GM18909 (cell line): ENCODE measurements around the gene TNNI2.
"Not testable (repeated sequence)": the region's sequence is repeated elsewhere in the genome, so short reads cannot be mapped to it uniquely, and the experiment has no call there.

ENCODE experiments used
- ATAC-seq: cut with Tn5 transposase; IDR thresholded peaks from one replicate; pipeline ENCODE4 v1.9.1; 2021; ENCODE audit warnings: mild to moderate bottlenecking; ENCODE audit not compliant: unreplicated experiment, poor library complexity

The TNNI2 gene

DNA sequence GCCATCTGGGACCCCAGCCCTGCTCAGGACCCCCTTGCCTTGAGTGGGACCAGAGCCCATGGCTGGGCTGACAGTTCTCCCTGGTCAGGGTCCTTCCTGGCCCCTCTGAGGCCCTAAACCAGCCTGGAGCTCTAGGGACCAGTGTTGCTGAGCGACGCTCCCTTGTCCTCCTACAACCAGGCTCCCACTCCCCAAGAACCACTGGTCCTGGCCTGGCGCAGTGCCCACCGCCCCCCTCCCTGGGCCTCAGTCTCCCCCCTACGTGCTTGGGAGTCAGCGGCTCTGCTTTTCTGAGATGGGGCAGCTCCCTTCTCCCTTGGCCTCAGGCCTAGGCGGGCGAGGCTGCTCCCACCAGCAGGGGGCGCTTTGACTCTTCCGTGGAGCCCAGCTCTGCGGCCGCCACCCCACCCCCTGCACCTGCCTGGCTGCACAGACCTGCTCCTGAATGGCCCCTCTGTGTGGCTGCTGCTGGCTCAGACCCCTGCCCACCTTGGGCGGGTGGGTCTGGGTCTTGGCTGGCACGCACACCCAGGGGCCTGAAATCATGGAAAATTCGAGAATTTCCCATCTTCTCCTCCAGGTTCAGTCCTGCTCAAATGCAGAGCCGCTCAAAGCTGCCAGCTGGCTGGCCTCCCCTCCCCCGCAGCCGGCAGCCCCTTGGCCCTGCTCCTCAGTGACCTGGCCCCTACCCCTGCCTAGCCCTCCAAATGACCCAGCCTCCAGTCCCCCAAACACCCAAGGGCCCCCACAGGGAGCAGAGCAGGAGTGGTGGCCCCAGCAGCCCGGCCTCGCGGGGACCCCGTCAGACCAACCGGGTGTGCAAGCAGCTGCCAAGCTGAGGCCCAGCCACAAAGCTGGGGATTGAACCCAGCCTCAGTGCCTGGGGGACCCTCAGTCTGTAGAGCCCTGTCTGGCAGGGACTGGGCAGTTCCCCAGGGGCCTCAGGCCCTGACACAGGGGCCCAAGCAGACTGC lies 43.8 kb downstream of the TNNI2 start:
- peak; percentile 58 for ATAC-seq

DNA sequence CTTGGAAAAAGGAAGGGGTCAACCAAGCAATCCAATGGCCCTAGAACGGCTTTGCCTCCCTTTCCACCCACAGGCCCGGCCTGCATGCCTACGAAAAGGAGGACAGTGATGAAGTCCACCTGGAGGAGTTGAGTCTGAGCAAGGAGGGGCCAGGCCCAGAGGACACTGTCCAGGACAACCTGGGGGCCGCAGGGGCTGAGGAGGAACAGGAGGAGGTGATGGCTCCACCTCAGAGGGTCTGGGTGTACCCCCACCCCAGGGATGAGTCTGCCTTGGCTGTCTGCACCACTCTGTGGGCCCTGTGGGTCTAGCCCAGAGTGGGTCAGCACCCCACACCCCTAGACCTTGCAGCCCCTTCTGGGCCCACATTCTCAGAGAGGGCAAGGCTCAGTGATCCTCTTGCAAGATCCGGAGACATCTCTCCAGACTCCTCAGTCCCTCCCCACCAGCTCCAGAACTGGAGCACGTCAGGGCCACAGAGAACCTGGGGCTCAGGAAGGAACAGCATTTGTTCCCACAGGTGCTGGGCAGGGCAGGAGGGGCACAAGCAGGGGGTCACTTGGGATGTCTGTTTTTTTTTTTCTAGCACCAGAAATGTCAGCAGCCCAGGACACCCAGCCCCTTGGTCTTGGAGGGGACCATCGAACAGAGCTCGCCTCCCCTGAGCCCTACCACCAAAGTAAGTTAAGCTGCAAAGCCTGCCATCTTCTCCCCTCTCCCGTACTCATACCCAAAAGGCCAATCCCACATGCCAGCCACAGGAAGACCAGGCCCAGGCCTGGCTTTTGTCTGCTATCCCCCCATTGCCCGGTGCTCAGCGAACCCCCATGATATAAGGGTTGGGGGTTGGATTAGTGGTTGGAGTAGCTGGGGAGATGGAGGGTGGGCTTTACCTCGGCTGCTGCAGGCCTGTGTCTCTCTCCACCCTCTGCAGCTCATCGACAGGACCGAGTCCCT lies 44.8 kb downstream of the TNNI2 start:
- no peak for ATAC-seq

GRCh38 chr11:1884303-1884700 lies 45.5 kb downstream of the TNNI2 start:
- no peak for ATAC-seq

DNA sequence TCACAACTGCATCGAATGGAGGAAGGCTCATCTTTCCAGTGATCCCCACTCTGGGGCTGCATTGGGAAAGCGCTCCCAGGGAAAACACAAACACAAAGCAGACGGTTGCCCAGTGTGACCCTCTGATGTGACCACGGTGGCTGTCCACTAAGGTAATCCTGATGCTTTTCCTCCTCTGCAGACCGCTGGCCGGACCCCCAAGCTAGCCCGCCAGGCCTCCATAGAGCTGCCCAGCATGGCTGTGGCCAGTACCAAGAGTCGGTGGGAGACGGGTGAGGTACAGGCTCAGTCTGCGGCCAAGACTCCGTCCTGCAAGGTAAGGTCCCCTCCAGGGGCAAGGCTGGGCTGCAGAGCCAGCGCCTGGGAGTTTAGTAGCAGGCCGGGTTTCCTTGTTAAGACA lies 47.8 kb downstream of the TNNI2 start:
- not testable (repeated sequence) for ATAC-seq

DNA sequence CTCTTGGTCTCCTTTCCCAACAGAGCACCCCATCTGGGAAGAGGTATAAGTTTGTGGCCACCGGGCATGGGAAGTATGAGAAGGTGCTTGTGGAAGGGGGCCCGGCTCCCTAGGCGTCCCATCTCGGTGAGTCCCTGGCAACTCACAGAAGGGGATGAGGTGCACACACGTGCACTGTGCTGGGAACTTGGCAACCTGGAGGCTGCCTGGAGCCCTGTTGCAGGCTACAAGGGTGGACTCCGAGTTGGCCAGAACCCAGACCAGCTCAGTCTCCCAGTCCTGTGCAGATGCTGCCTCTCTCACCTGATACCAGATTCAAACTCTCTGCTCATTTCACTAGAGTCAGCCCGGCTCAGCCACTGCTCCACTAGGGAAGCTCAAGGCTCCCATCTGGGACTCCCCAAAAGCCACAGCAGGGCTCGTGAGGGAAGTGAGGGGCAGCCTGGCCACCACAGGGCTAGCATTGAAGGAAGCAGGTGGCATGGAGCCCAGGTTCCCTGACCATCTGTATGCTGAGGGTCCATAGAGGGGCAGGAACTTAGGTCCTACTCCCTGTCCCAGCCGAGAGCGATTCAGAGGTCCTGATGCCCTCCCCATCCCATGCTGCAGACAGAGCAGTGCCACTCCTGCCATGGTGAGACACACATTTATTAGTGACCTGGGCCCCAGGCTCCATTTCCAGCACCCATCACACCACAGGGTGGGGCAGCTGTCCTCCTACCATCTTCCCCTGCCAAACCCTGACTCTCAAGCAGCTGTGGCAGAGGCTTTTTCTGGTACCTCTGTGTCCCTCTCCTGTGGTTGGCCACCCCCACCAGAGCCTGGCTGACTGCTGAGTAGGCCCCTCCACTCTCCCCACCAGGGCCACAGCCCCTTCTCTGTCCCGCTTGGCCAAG lies 48.9 kb downstream of the TNNI2 start:
- ATAC-seq = no peak

- ATAC-seq = no peak
Measured at GRCh38 chr11:1888347-1888753, 49.6 kb downstream of the TNNI2 start.

- no peak for ATAC-seq
Measured at GRCh38 chr11:1888811-1889210, 50.0 kb downstream of the TNNI2 start.

- ATAC-seq = no peak
Measured at GRCh38 chr11:1889224-1889930, 50.6 kb downstream of the TNNI2 start.

DNA sequence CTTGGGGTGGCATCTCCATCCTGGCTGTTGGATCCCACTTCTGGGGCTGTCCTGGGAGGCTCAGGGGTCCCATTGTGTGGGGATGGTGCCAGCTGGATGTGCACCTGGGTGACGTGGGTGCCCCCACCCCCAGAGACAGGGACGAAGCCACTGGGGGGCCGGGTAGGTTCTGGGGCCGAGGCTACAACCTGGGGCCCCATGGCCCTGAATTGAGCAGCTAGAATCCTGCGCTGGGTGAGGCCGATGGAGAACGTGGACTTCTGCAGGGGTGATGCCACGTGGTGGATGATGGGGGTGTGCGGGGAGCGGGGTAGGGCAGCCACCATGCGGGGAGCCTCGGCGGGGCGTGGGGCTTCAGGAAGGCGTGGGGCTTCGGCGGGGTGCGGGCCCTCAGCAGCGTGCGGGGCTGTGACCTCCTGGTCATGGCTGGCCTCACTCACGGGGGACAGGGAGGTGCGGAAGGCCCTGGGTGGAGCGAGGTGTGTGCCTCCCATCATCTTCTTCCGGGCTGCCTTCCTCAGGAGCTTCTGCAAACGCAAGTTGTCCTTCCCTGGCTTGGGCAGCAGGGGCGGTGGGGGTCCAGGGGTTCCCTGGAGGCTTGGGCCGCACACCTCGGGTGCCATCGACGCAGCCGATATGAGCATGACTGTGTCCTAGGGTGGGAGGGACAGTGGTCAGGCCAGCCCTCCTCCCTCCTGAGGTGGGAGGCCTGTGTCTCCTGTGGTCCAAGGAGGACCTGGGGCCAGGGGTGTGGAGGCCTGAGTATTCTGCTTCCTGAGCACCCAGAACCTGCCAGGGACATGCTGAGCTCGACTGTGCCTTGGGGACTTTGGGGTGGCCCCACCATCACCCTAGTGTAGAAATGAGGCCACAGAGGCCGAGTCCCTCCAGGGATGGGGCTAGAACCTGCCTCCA lies 51.4 kb downstream of the TNNI2 start:
- ATAC-seq = no peak
